ENCODE results near the gene DIAPH2.

DNA sequence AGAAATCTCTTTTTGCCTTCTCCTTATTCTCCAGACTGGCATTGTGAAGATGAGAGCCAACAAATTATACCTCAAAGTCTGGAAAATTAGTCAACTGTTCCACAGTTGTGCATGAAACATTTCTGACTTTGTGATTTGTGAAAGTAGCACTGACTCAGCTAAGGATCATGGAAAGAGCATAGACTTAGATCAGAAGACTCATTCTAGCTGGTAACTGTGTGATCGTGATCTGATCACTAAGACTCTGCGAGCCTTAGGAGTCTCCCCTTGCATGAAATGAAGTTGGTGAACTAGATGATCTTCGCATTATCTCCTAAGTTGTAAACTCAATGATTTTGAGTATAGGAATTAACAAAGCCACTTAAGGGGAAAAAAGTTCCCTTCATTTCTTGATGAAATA lies 867.2 kb downstream of the DIAPH2 start:
- no peak for TF ChIP-seq EZH2 (IDR thresholded peaks at IDR 0.05; ENCODE audit: insufficient read depth, poor library complexity, severe bottlenecking)
- TF ChIP-seq EZH2phosphoT487 (IDR thresholded peaks at IDR 0.05; ENCODE audit: insufficient read depth, low read depth), result no peak

All from GM23248 (cell line).